ACC112 (cell line): ENCODE results near the gene EML6.

Experiments used
- H2AFZ ChIP-seq: fragments of 200-600 bp; sonication (generic); one replicate; pipeline ENCODE4 v1.6.0; 2017; ENCODE audit warnings: antibody characterized with exemption, low read length; ENCODE audit not compliant: unreplicated experiment
- H3K27ac ChIP-seq: fragments of 200-600 bp; sonication (generic); 2 replicates; pipeline ENCODE4 v1.5.1; 2014; ENCODE audit warnings: low read depth, mild to moderate bottlenecking, antibody characterized with exemption, low read length, moderate library complexity
- H3K27me3 ChIP-seq: fragments of 200-600 bp; sonication (generic); 2 replicates; pipeline ENCODE4 v1.6.1; 2014; ENCODE audit warnings: mild to moderate bottlenecking, antibody characterized with exemption, low read length, moderate library complexity, mixed read lengths; ENCODE audit not compliant: insufficient read depth
- H3K36me3 ChIP-seq: fragments of 200-600 bp; sonication (generic); 2 replicates; pipeline ENCODE4 v1.6.1; 2016; ENCODE audit warnings: mild to moderate bottlenecking, antibody characterized with exemption, low read length, moderate library complexity, mixed read lengths; ENCODE audit not compliant: insufficient read depth
- H3K4me1 ChIP-seq: fragments of 200-600 bp; sonication (generic); one replicate; pipeline ENCODE4 v1.6.1; 2016; ENCODE audit warnings: low read length, mixed read lengths; ENCODE audit not compliant: insufficient read depth, unreplicated experiment, control insufficient read depth
- H3K4me3 ChIP-seq: fragments of 200-600 bp; sonication (generic); 2 replicates; pipeline ENCODE4 v1.5.1; 2014; ENCODE audit warnings: mild to moderate bottlenecking, low read depth, low read length
- H3K79me2 ChIP-seq: fragments of 200-600 bp; sonication (generic); one replicate; pipeline ENCODE4 v1.6.0; 2016; ENCODE audit warnings: low read length; ENCODE audit not compliant: control insufficient read depth, unreplicated experiment, insufficient read depth

The EML6 gene

GRCh38 chr2:54927085-54927750, 203.8 kb downstream of the EML6 start:
- Histone ChIP-seq H3K36me3 (no peaks in the 10 kb centered on the region), H3K79me2 (no peaks in the 10 kb centered on the region), H2AFZ (no peak overlapping the region), H3K4me1 (no peaks in the 10 kb centered on the region), H3K27ac (no peak overlapping the region), H3K27me3 (no peaks in the 10 kb centered on the region), H3K4me3 (no peak overlapping the region)

- no peak overlapping the region for H3K4me3 ChIP-seq
- H3K36me3 ChIP-seq, result no peaks in the 10 kb centered on the region
- no peak overlapping the region for H3K27ac ChIP-seq
- H3K27me3 ChIP-seq, result no peaks in the 10 kb centered on the region
- no peak overlapping the region for H2AFZ ChIP-seq
- H3K79me2 ChIP-seq, result no peaks in the 10 kb centered on the region
- H3K4me1 ChIP-seq, result no peaks in the 10 kb centered on the region
Observed at GRCh38 chr2:54927751-54928615, 204.5 kb downstream of the EML6 start.

GRCh38 chr2:54928719-54929118, 205.3 kb downstream of the EML6 start:
- Histone ChIP-seq H3K79me2 (no peaks in the 10 kb centered on the region), H3K4me1 (no peaks in the 10 kb centered on the region), H3K36me3 (no peaks in the 10 kb centered on the region), H2AFZ (no peak overlapping the region), H3K4me3 (no peak overlapping the region), H3K27ac (no peak overlapping the region), H3K27me3 (no peaks in the 10 kb centered on the region)

GRCh38 chr2:54931473-54931872, 208.0 kb downstream of the EML6 start:
- no peaks in the 10 kb centered on the region for H3K27me3 ChIP-seq
- H3K27ac ChIP-seq, result no peak overlapping the region
- H3K79me2 ChIP-seq, result no peaks in the 10 kb centered on the region
- H3K36me3 ChIP-seq, result no peaks in the 10 kb centered on the region
- no peak overlapping the region for H3K4me3 ChIP-seq
- H3K4me1 ChIP-seq, result no peaks in the 10 kb centered on the region
- no peak overlapping the region for H2AFZ ChIP-seq

- no peak overlapping the region for H2AFZ ChIP-seq
- H3K27me3 ChIP-seq, result no peaks in the 10 kb centered on the region
- no peak overlapping the region for H3K27ac ChIP-seq
- H3K4me3 ChIP-seq, result no peak overlapping the region
- no peaks in the 10 kb centered on the region for H3K4me1 ChIP-seq
- no peaks in the 10 kb centered on the region for H3K79me2 ChIP-seq
- no peaks in the 10 kb centered on the region; the same call in 1 of the 2 replicates for H3K36me3 ChIP-seq
Observed at GRCh38 chr2:54935389-54935788, 211.9 kb downstream of the EML6 start.

GRCh38 chr2:54936766-54937165, 213.3 kb downstream of the EML6 start:
- Histone ChIP-seq H3K4me1 (no peaks in the 10 kb centered on the region), H3K27ac (no peak overlapping the region), H3K27me3 (no peaks in the 10 kb centered on the region), H3K79me2 (no peaks in the 10 kb centered on the region), H2AFZ (no peak overlapping the region), H3K36me3 (no peaks in the 10 kb centered on the region; the same call in 1 of the 2 replicates), H3K4me3 (no peak overlapping the region)

GRCh38 chr2:54939446-54940118, 216.1 kb downstream of the EML6 start:
- Histone ChIP-seq H3K36me3 (no peaks in the 10 kb centered on the region; the same call in 1 of the 2 replicates), H3K79me2 (no peaks in the 10 kb centered on the region), H3K27me3 (no peaks in the 10 kb centered on the region), H3K27ac (no peak overlapping the region), H2AFZ (no peak overlapping the region), H3K4me1 (no peaks in the 10 kb centered on the region), H3K4me3 (no peak overlapping the region)

- Histone ChIP-seq H3K27me3 (no peaks in the 10 kb centered on the region), H3K79me2 (no peaks in the 10 kb centered on the region), H3K27ac (no peak overlapping the region), H3K4me3 (no peak overlapping the region), H3K36me3 (no peaks in the 10 kb centered on the region; the same call in 1 of the 2 replicates), H3K4me1 (peaks cover 7% of the 10 kb centered on the region), H2AFZ (no peak overlapping the region)
Observed at GRCh38 chr2:54940723-54941122, 217.3 kb downstream of the EML6 start.

GRCh38 chr2:54941248-54941984, 218.0 kb downstream of the EML6 start:
- no peaks in the 10 kb centered on the region for H3K27me3 ChIP-seq
- no peaks in the 10 kb centered on the region for H3K79me2 ChIP-seq
- H3K27ac ChIP-seq, result no peak overlapping the region

GRCh38 chr2:54942373-54942772, 218.9 kb downstream of the EML6 start:
- Histone ChIP-seq H3K27ac (no peak overlapping the region), H3K4me3 (no peak overlapping the region), H3K79me2 (no peaks in the 10 kb centered on the region), H3K4me1 (peaks cover 15% of the 10 kb centered on the region), H2AFZ (no peak overlapping the region), H3K27me3 (no peaks in the 10 kb centered on the region), H3K36me3 (no peaks in the 10 kb centered on the region; the same call in 1 of the 2 replicates)

More at GRCh38 chr2:54941248-54941984, 218.0 kb downstream of the EML6 start:
- no peaks in the 10 kb centered on the region; the same call in 1 of the 2 replicates for H3K36me3 ChIP-seq
- H2AFZ ChIP-seq, result no peak overlapping the region
- H3K4me3 ChIP-seq, result no peak overlapping the region
- peaks cover 14% of the 10 kb centered on the region for H3K4me1 ChIP-seq
